Right lobe of liver (tissue), 4 donors: Measurements from ENCODE around the gene DZIP1.

Source experiments
- CTCF ChIP-seq, 4 donors: fragments of 200-600 bp in 3 of 4; fragments of 450-650 bp in 1 of 4; IDR thresholded peaks; one replicate each; pipeline versions ENCODE4 v1.5.1 to v1.8.0; 2016 to 2022; ENCODE audit warnings: antibody characterized with exemption in 4 of 4, mild to moderate bottlenecking in 2 of 4
- POLR2A ChIP-seq: fragments of 450-650 bp; IDR thresholded peaks from one replicate; pipeline ENCODE4 v1.6.1; 2017; ENCODE audit warnings: antibody characterized with exemption, mild to moderate bottlenecking
- donor health status: DM: no; HTN: no; CAD: no.
- donor health status: DM: no; HTN: no; CAD: no.
- donor health status: DM: no; HTN: yes; CAD: no.

GRCh38 chr13:95585867-95586266 lies 58.6 kb downstream of the DZIP1 start:
- TF ChIP-seq CTCF (IDR thresholded peaks at IDR 0.05) (no peak), POLR2A (no peak)
